Measurements from ENCODE around the gene GLRX2. TPM values are rescaled to one million over a fixed set of nuclear protein-coding genes. Genes with fewer than 3 reads are reported as not detected.

GLRX2 gene
- total and polyA plus RNA-seq, 9 donors = 3.2 to 18.5 (median 9.1) TPM

GRCh38 chr1:193105821-193106177, 585 bp upstream of the GLRX2 start:
- H3K9me3 ChIP-seq = no peaks in the 10 kb centered on the region
- H3K36me3 ChIP-seq = no peaks in the 10 kb centered on the region
- TF ChIP-seq EP300 (IDR thresholded peaks at IDR 0.05) (no peak), POLR2A (IDR thresholded peaks at IDR 0.05) (no peak)
- TF ChIP-seq, protein P1, sequence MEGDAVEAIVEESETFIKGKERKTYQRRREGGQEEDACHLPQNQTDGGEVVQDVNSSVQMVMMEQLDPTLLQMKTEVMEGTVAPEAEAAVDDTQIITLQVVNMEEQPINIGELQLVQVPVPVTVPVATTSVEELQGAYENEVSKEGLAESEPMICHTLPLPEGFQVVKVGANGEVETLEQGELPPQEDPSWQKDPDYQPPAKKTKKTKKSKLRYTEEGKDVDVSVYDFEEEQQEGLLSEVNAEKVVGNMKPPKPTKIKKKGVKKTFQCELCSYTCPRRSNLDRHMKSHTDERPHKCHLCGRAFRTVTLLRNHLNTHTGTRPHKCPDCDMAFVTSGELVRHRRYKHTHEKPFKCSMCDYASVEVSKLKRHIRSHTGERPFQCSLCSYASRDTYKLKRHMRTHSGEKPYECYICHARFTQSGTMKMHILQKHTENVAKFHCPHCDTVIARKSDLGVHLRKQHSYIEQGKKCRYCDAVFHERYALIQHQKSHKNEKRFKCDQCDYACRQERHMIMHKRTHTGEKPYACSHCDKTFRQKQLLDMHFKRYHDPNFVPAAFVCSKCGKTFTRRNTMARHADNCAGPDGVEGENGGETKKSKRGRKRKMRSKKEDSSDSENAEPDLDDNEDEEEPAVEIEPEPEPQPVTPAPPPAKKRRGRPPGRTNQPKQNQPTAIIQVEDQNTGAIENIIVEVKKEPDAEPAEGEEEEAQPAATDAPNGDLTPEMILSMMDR (IDR thresholded peaks at IDR 0.05) = no peak
- H3K27ac ChIP-seq = peak overlapping the region in 1 of 2 donors; percentile 88
- H3K4me3 ChIP-seq = peak overlapping the region; percentile 74
- 33 to 42% (median 37%) methylated on average over 4 of the region's 4 CpGs for WGBS, 3 donors
- no peaks in the 10 kb centered on the region for H3K27me3 ChIP-seq
- H3K4me1 ChIP-seq (ENCODE audit: insufficient read depth) = peaks cover 2% of the 10 kb centered on the region
- no peak for DNase-seq
- intact Hi-C loops (cut with DNase I) = loop anchor here in 1 of 4 donors (2.0 to 10.0 kb wide), 2 partner anchors 15 to 51 kb away; partner anchors contain the start of genes RO60 and UCHL5

DNA sequence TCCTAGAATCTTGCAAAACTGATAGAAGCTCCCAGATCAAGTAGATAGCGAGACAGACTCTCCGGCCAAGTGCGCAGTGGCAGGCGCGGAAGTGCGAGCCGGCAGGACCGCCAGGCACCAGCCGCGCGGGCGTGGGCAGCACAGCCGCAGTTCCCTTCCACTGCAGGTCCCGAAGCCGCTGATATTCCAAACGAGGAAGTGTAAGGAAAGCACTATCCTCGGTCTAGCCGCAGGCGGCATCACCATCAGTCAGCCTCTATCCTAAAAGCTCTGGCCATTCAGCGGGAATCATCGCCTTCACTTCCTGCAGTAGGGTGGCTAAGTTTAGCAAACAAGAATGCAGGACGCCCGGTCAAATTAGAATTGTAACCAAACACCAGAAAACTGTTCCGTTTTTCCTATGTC, 710 bp downstream of the GLRX2 start:
- Histone ChIP-seq H3K27me3 (no peaks in the 10 kb centered on the region), H3K27ac (peak overlapping the region; percentile 70 to 88), H3K36me3 (no peaks in the 10 kb centered on the region), H3K4me1 (ENCODE audit: insufficient read depth) (peaks cover 2% of the 10 kb centered on the region), H3K9me3 (no peaks in the 10 kb centered on the region), H3K4me3 (peak overlapping the region; percentile 74)
- intact Hi-C loops (cut with DNase I) = loop anchor here in 1 of 4 donors (2.0 to 10.0 kb wide), 2 partner anchors 16 to 50 kb away; partner anchors contain the start of genes RO60 and UCHL5
- TF ChIP-seq, protein P1 (IDR thresholded peaks at IDR 0.05) = no peak
- TF ChIP-seq POLR2A (IDR thresholded peaks at IDR 0.05) = no peak
- no peak for TF ChIP-seq EP300 (IDR thresholded peaks at IDR 0.05)
- peak in 4 of 5 donors; percentile 37 to 51 (median 44) for DNase-seq
- 0 to 1% (median 0%) methylated on average over 24 of the region's 24 CpGs for WGBS, 3 donors

DNA sequence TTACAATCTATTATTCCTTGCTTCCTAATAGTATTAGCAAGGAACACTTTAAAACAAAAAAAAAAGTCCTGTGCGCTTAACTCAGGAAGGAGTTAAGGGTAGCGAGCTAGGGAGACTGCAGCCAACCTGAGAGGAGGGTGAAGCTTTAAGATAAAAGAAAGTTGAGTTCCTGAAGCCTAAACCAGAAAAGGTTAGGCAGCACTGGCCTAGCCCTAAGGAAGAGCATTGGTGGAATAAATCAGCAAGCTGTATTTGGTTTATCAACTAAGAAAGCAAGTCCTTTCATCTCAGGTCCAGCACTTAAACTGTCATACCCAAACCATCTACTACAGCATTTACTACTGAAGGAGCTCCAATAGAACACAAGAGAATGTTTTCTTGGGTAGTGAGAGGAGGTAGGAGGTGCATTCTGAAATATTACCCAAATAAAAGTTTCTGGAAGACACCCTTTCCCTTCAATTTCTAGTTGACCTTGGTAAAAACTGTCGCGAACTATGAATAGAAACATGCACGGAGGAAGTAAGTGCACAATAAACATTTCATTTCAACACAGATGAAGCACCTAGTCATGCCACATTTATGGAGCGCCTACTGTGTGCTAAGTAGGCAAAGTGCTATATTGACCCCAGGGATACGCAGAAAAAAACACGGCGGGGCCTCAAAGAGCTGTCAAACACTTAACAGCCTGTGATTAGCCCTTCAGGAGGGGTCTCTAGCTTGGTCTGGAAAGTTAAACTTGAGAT, 1.3 kb downstream of the GLRX2 start:
- WGBS, 3 donors = 23 to 27% (median 25%) methylated on average over 9 of the region's 9 CpGs

GRCh38 chr1:193102662-193103061, 2.6 kb downstream of the GLRX2 start:
- no peak for DNase-seq

More for the DNA sequence above, 1.3 kb downstream of the GLRX2 start:
- intact Hi-C loops (cut with DNase I) = loop anchor here in 1 of 4 donors (2.0 to 10.0 kb wide), 2 partner anchors 17 to 49 kb away; partner anchors contain the start of genes RO60 and UCHL5
- no peaks in the 10 kb centered on the region for H3K36me3 ChIP-seq
- peak overlapping the region; percentile 70 to 88 for H3K27ac ChIP-seq
- no peak for TF ChIP-seq EP300 (IDR thresholded peaks at IDR 0.05)
- TF ChIP-seq, protein P1 (IDR thresholded peaks at IDR 0.05) = no peak
- no peak for TF ChIP-seq POLR2A (IDR thresholded peaks at IDR 0.05)
- no peaks in the 10 kb centered on the region for H3K9me3 ChIP-seq
- H3K27me3 ChIP-seq = no peaks in the 10 kb centered on the region
- peaks cover 2% of the 10 kb centered on the region for H3K4me1 ChIP-seq (ENCODE audit: insufficient read depth)
- H3K4me3 ChIP-seq = peak overlapping the region; percentile 74
- DNase-seq = no peak

More at GRCh38 chr1:193102662-193103061, 2.6 kb downstream of the GLRX2 start:
- Histone ChIP-seq H3K4me3 (no peak overlapping the region), H3K27me3 (no peaks in the 10 kb centered on the region), H3K4me1 (ENCODE audit: insufficient read depth) (peaks cover 2% of the 10 kb centered on the region), H3K36me3 (no peaks in the 10 kb centered on the region), H3K9me3 (no peaks in the 10 kb centered on the region), H3K27ac (no peak overlapping the region)
- WGBS, 3 donors = 82 to 84% (median 82%) methylated on average over 5 of the region's 5 CpGs
- intact Hi-C loops (cut with DNase I) = loop anchor here in 1 of 4 donors (10.0 kb wide), 1 partner anchor 48 kb away; the partner anchor contains the start of genes RO60 and UCHL5
- TF ChIP-seq, protein P1 (IDR thresholded peaks at IDR 0.05) = no peak
- TF ChIP-seq EP300 (IDR thresholded peaks at IDR 0.05) = no peak
- TF ChIP-seq POLR2A (IDR thresholded peaks at IDR 0.05) = no peak

Data from ovary (tissue), 9 donors.